Ureter (tissue), 1 donor: ENCODE results near the gene MIB2. TPM values are rescaled to one million over a fixed set of nuclear protein-coding genes. Genes with fewer than 3 reads are reported as not detected.

ENCODE experiments used
- DNase-seq: peaks from one replicate; pipeline ENCODE4 v3.0.0-alpha.2; 2020; ENCODE audit warnings: low spot score
- total RNA-seq: library from RNA; stranded (reverse); gene quantifications from one replicate; pipeline ENCODE4 v1.2.4, GENCODE V29; 2023
- donor health status: DM: yes; HTN: yes; CAD: no.

The MIB2 gene
- total RNA-seq, 1 donor from 2014 or later: 64.5 TPM

- DNase-seq: no peak
These were observed 17.1 kb upstream of the MIB2 start for GRCh38 chr1:1598051-1598719.

- DNase-seq: no peak
These were observed 16.6 kb upstream of the MIB2 start for GRCh38 chr1:1598720-1599029.

- DNase-seq: no peak
These were observed 16.0 kb upstream of the MIB2 start for GRCh38 chr1:1599030-1599934.

GRCh38 chr1:1599935-1600860 lies 15.1 kb upstream of the MIB2 start, which contains the start of gene FNDC10:
FNDC10 (minus strand) TSS chr1:1600135; CDS start chr1:1600015, 120 bp downstream.
- no peak for DNase-seq

- no peak for DNase-seq
These were observed 14.3 kb upstream of the MIB2 start for GRCh38 chr1:1600861-1601563.

GRCh38 chr1:1601564-1602303 lies 13.6 kb upstream of the MIB2 start:
- no peak for DNase-seq

- no peak for DNase-seq
These were observed 12.9 kb upstream of the MIB2 start for GRCh38 chr1:1602304-1602967.

GRCh38 chr1:1602968-1603506 lies 12.3 kb upstream of the MIB2 start:
- DNase-seq: no peak

- DNase-seq: no peak
These were observed 11.5 kb upstream of the MIB2 start for GRCh38 chr1:1603671-1604373.

GRCh38 chr1:1604374-1605033 lies 10.8 kb upstream of the MIB2 start:
- no peak for DNase-seq

- no peak for DNase-seq
These were observed 10.2 kb upstream of the MIB2 start for GRCh38 chr1:1605034-1605591.

- no peak for DNase-seq
These were observed 9.6 kb upstream of the MIB2 start for GRCh38 chr1:1605724-1606123.

GRCh38 chr1:1606232-1606631 lies 9.1 kb upstream of the MIB2 start:
- no peak for DNase-seq

- DNase-seq: no peak
These were observed 5.3 kb upstream of the MIB2 start for GRCh38 chr1:1609822-1610485.

- no peak for DNase-seq
These were observed 4.5 kb upstream of the MIB2 start for GRCh38 chr1:1610796-1611195.

- no peak for DNase-seq
These were observed 3.2 kb upstream of the MIB2 start for GRCh38 chr1:1612104-1612400.

GRCh38 chr1:1613509-1614082 lies 1.7 kb upstream of the MIB2 start:
- no peak for DNase-seq
